SU-DHL-6 (cell line): ENCODE results near the gene SIRPA.

ENCODE experiments used
- CTCF ChIP-seq: fragments of 200-600 bp; sonication (generic); IDR thresholded peaks from one replicate; pipeline ENCODE4 v1.5.1; 2017; ENCODE audit warnings: antibody characterized with exemption, mild to moderate bottlenecking, low read length, moderate library complexity; ENCODE audit not compliant: insufficient read depth, poor library complexity, severe bottlenecking
- EZH2phosphoT487 ChIP-seq: fragments of 200-600 bp; sonication (generic), shearing (Covaris generic); conservative IDR thresholded peaks from 2 replicates; pipeline ENCODE4 v1.6.1; 2018; ENCODE audit warnings: mild to moderate bottlenecking, antibody characterized with exemption, low read length, moderate library complexity, mixed read lengths

GRCh38 chr20:1871807-1872458, 23.3 kb upstream of the SIRPA start:
- TF ChIP-seq CTCF (no peak), EZH2phosphoT487 (no peak)
